ENCODE data around the gene POLR2J. TPM values are rescaled to one million over a fixed set of nuclear protein-coding genes. Genes with fewer than 3 reads are reported as not detected.

POLR2J gene
- total RNA-seq, 4 donors from 2014 or later = 8.2 to 38.8 (median 14.0) TPM

Small RNAs within 50 kb of the gene (microRNA-seq; reads per million reads assigned to microRNA genes)
- not detected for gene MIR4467 (ENCODE audit: borderline microRNAs expressed, borderline replicate concordance)
- 10.3 reads per million, percentile 21 among the genes with 10 or more reads in this experiment for gene MIR5090 (ENCODE audit: borderline microRNAs expressed, borderline replicate concordance)

Other genes starting within 250 kb of the POLR2J start
- 10 to 100 TPM in 1 of 4 donors, 1 to 10 TPM in 1, under 1 TPM in 1, not detected in 1; 0.77 to 13.8 (median 9.4) TPM for gene SH2B2, start 192.1 kb downstream of the POLR2J start, total RNA-seq
- not detected for gene SPDYE6, start 122.5 kb downstream of the POLR2J start, total RNA-seq
- 10 to 100 TPM; 16.1 to 36.6 (median 25.4) TPM for gene PRKRIP1, start 82.6 kb downstream of the POLR2J start, total RNA-seq
- 10 to 100 TPM; 15.6 to 48.9 (median 39.0) TPM for gene ORAI2, start 45.3 kb downstream of the POLR2J start, total RNA-seq
- 10 to 100 TPM in 3 of 4 donors, 1 to 10 TPM in 1; 8.7 to 31.3 (median 15.8) TPM for gene ALKBH4, start 14.1 kb downstream of the POLR2J start, total RNA-seq
- 10 to 100 TPM; 16.7 to 25.6 (median 22.4) TPM for gene LRWD1, start 13.9 kb downstream of the POLR2J start, total RNA-seq
- 10 to 100 TPM; 10.8 to 59.0 (median 21.2) TPM for gene RASA4B, start 38.9 kb upstream of the POLR2J start, total RNA-seq
- gene UPK3BL2, start 64.8 kb upstream of the POLR2J start, total RNA-seq = 10 to 100 TPM in 2 of 4 donors, 1 to 10 TPM in 1, not detected in 1; 1.8 to 64.0 (median 24.1) TPM
- not detected for gene SPDYE2, start 72.3 kb upstream of the POLR2J start, total RNA-seq
- 10 to 100 TPM in 2 of 4 donors, 1 to 10 TPM in 1, under 1 TPM in 1; 0.77 to 50.7 (median 17.1) TPM for gene POLR2J3, start 93.7 kb upstream of the POLR2J start, total RNA-seq
- gene RASA4, start 137.8 kb upstream of the POLR2J start, total RNA-seq = 100 to 1,000 TPM in 1 of 4 donors, 10 to 100 TPM in 3; 31.4 to 283 (median 51.4) TPM
- 10 to 100 TPM in 3 of 4 donors, not detected in 1; 16.0 to 31.8 (median 19.6) TPM for gene UPK3BL1, start 163.9 kb upstream of the POLR2J start, total RNA-seq
- gene SPDYE2B, start 171.4 kb upstream of the POLR2J start, total RNA-seq = not detected
- 10 to 100 TPM in 2 of 4 donors, 1 to 10 TPM in 2; 1.0 to 33.5 (median 7.5) TPM for gene POLR2J2, start 192.7 kb upstream of the POLR2J start, total RNA-seq